NCI-H1930 (cell line): ENCODE results near the gene MYT1.
"Not testable (repeated sequence)": the region's sequence is repeated elsewhere in the genome, so short reads cannot be mapped to it uniquely, and the experiment has no call there.

Experiments used
- DNase-seq, 2 experiments: peaks; one replicate each; lab custom pipeline; 2025; lab: John Stamatoyannopoulos, UW

Gene MYT1

GRCh38 chr20:64166721-64167615 lies 2.7 kb downstream of the MYT1 start:
- DNase-seq: no peak

GRCh38 chr20:64167676-64168075 lies 3.4 kb downstream of the MYT1 start:
- no peak for DNase-seq

GRCh38 chr20:64168381-64169090 lies 4.3 kb downstream of the MYT1 start:
- no peak for DNase-seq

GRCh38 chr20:64169091-64169560 lies 4.9 kb downstream of the MYT1 start:
- no peak for DNase-seq

DNA sequence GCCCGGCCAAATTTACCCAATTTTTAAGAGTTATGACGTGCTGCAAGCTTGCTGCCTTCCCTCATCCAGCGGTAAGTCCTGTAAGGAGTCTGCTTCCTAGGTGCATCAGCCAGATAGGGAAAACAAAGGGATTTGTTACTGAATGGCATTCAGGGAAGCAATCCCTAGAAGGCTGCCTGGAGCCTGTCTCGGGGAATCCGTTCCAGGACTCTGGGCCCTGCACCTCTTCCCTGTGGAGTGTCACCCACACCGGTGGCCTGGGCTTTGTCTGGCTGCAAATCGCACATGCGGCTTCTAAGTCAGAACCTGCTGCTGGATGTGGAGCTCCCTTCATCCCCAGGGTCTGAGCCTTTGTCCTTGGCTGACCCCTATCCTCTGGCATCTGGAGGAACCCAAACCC lies 7.0 kb downstream of the MYT1 start:
- DNase-seq: no peak

DNA sequence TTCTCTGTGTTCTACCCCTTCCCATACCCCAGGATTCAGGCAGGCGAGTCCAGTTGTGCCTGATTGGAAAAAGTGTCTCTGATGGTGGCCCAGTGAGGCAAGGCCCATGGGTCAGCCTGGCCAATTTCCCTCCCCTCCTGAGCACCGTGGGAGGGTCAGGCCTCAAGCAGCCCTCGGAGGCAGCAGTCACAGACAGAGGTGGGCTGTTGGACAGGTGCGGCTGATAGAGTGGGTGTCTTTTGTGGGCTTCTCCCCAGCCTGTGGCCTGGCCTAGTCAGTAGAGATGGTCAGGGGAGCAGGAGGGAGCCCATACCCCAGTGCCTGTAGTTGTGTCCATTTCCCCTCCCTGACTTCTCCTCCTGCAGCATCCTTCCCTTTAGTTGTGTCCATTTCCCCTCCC lies 8.9 kb downstream of the MYT1 start:
- no peak for DNase-seq

DNA sequence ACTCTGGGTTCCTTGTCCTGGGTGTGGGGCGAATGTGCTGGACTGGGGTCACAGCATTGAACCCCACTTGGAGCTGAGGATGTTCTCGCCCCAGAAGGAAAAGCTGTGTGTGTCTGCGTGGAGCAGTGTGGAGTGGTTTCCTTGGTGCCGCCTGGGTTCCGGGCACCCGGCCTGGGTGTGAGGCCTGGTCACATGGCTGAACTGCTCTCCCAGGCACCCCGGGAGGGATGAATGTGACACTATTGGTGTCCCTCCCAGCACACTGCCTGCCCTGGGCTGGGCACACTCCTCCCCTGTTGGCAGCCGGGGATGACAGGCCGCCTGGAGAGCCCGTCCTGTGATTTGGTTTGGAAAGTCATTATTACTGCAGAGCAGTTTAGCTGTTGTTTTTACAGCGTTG lies 12.3 kb downstream of the MYT1 start:
- no peak for DNase-seq

- no peak for DNase-seq
Observed at GRCh38 chr20:64176971-64177370, 12.7 kb downstream of the MYT1 start.

DNA sequence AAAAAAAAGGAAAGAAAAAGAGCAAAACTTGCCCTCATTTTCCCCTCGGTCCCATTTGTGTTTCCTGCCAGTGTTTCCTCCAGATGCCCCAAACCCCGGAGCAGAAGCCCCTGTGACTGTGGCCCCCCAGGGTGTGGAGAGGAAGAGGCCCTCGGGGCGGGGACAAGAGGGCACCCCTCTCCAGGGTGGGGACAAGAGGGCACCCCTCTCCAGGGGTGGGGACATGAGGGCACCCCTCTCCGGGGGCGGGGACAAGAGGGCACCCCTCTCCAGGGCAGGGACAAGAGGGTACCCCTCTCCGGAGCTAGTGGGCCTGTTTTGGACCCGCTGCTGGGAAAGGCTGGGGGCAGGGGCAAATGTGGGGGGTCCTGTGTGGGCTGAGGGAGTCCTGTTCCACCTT lies 13.1 kb downstream of the MYT1 start:
- DNase-seq: no peak

DNA sequence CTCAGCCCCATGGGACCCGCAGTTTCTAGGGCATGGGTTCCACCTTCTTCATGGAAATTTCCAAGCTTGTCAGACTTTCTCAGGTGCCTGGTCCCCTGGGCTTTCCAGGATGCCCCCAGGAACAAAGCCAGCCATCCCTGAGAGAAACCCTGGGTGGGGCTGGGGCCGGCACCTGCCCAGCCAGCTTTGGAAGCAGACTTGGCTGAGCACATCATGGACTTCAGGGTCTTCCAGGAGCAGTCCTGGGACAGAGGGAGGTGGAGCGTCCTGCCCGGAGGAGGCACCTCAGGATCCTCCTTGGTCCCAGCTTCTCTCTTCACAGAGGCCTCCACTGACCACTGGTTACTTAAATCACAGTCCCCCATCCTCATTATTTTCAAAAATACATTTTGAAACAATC lies 13.5 kb downstream of the MYT1 start:
- no peak for DNase-seq

GRCh38 chr20:64178925-64179324 lies 14.7 kb downstream of the MYT1 start:
- DNase-seq: not testable (repeated sequence)

DNA sequence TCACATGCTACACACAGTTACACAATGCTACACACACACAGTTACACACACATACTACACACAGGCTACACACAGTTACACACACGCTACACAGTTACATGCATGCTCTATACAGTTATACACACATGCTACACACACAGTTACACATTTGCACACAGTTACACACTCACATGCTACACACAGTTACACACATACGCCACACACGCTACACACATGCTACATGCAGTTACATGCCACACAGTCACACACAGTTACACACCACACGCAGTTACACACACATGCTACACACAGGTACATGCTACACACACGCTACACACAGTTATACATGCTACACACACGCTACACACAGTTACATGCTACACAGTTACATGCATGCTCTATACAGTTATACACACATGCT lies 15.6 kb downstream of the MYT1 start:
- DNase-seq: no peak

DNA sequence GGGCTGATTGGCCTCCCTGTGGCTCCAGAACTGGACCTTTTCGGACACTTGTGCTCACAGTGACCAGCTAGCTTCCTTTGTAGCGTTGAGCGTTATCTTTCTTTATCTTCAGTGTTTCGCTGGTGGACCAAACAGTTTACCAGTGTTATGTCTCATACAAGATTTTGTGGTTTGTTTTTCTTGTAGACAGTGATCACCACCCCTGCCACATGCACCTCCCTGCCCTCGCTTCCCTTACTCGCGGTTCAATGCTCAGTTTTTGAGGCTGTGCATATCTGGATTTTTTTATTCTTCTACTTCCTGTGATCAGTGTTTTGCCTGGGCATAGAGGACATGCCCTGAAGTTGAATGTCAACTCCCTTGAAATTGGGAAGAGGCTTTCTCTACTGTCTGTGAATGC lies 16.4 kb downstream of the MYT1 start:
- no peak for DNase-seq

GRCh38 chr20:64181391-64181790 lies 17.1 kb downstream of the MYT1 start:
- no peak for DNase-seq

DNA sequence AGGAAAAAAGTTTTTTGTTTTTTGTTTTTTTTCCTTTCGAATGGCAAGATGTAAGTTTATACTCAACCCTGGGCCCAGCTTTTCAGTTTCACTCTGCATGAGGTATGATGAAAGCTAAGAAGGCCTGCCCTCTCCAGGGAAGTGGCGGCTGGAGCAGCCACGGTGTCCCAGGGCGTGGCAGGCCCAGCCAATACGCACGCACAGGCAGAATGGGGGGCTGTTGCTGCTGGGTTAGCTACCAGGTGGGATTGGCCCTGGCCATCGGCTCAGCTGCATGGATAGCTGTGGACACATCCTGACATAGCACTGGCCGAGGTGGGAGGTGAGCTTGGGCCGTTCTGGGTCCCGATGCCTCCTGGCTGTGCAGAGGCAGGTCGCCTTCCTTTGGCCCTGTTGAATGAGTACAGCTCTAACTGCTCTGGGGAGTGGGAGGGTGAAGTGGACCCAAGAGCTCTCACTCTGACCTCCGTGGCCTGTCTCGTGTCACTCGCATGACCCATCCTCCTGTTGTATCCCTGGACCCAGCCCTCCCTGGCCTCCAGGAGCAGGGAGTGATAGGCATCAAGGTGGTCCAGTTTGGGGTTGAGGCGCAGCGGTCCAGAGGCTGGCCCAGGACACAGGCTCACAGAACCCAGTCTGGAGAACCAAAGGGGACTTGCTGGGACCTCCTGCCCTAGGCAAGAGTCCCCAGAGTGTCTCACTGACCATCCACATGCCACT lies 18.1 kb downstream of the MYT1 start:
- DNase-seq: no peak

GRCh38 chr20:64183313-64183712 lies 19.1 kb downstream of the MYT1 start:
- DNase-seq: no peak

DNA sequence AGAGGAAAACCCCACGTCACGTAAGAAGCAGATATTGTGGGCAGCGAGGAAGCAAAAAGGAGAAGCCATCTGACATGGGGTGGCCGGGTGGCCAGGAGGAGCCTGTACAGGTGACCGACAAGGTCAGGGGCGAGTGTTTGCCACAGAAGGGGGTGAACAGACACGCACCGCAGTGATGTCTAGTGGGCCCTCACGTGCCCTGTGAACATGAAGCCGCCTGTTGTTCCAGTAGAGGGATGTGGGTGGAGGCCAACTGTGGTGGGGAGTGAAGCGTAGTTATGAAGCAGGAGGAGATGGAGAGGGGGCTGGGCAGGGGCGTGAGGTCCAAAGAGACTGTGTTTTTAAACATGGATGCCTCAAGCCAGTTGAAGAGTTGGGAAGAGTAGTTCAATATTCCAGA lies 20.5 kb downstream of the MYT1 start:
- no peak for DNase-seq

- no peak for DNase-seq
Observed at GRCh38 chr20:64185276-64185900, 21.1 kb downstream of the MYT1 start.

- no peak for DNase-seq
Observed at GRCh38 chr20:64186071-64186598, 21.9 kb downstream of the MYT1 start.

- not testable (repeated sequence) for DNase-seq
Observed at GRCh38 chr20:64187213-64187612, 23.0 kb downstream of the MYT1 start.

- DNase-seq: no peak
Observed at GRCh38 chr20:64188091-64188490, 23.8 kb downstream of the MYT1 start.
